DOHH2 (cell line): Measurements from ENCODE around the gene ZNF12.

ENCODE experiments used
- CTCF ChIP-seq: fragments of 200-600 bp; sonication (generic); IDR thresholded peaks from one replicate; pipeline ENCODE4 v1.5.1; 2014; ENCODE audit warnings: antibody characterized with exemption, mild to moderate bottlenecking, low read depth, low read length; ENCODE audit not compliant: poor library complexity, severe bottlenecking
- EZH2phosphoT487 ChIP-seq: fragments of 200-600 bp; sonication (generic); IDR thresholded peaks from 2 replicates; pipeline ENCODE4 v1.6.1; 2017; ENCODE audit warnings: borderline replicate concordance, mild to moderate bottlenecking, antibody characterized with exemption, low read length, moderate library complexity, mixed read lengths

- TF ChIP-seq CTCF = no peak
- no peak for TF ChIP-seq EZH2phosphoT487
Measured at GRCh38 chr7:6650521-6651011, 56.2 kb downstream of the ZNF12 start.
